GM12891 (cell line): ENCODE results near the gene KCTD3.

Experiments used
- PAX5 ChIP-seq: IDR thresholded peaks from 2 replicates; pipeline ENCODE4 v1.6.1; 2011; ENCODE audit warnings: low read length, moderate library complexity, mild to moderate bottlenecking; ENCODE audit not compliant: insufficient read depth, severe bottlenecking
- POLR2A ChIP-seq: IDR thresholded peaks from 2 replicates; pipeline ENCODE4 v1.6.1; 2011; ENCODE audit warnings: low read depth, low read length, control low read depth
- POLR2AphosphoS5 ChIP-seq: IDR thresholded peaks from 2 replicates; pipeline ENCODE4 v1.6.1; 2011; ENCODE audit warnings: low read depth, low read length, control low read depth
- POU2F2 ChIP-seq: IDR thresholded peaks from 2 replicates; pipeline ENCODE4 v1.6.1; 2011; ENCODE audit warnings: low read depth, mild to moderate bottlenecking, control low read depth, low read length, moderate library complexity
- TAF1 ChIP-seq: IDR thresholded peaks from 2 replicates; pipeline ENCODE4 v1.6.1; 2011; ENCODE audit warnings: low read depth, low read length, control low read depth

DNA sequence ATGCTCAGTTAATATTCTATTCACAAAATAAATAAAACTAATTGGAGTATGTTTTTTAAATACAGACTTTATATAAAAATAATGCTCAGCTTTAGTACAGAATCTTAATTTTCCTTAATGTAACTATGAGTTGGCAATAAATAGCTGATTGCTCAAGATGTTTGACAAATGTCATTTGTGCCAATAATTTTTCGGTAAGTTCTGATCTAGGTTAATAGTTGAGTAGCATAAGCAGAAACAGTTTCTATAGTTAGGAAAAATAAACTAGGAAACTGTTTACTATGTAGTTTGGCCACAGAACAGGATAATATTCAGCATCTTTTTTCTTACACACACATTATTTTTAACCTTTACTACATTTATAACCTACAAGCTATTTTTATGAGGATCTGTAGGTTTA is 40.3 kb downstream of the KCTD3 start:
- TF ChIP-seq TAF1 = no peak
- TF ChIP-seq POLR2A = no peak
- TF ChIP-seq POLR2AphosphoS5 = no peak
- no peak for TF ChIP-seq PAX5
- no peak for TF ChIP-seq POU2F2
